ENCODE measurements around the gene SYT5. TPM values are rescaled to one million over a fixed set of nuclear protein-coding genes. Genes with fewer than 3 reads are reported as not detected.

The SYT5 gene
- total and polyA plus RNA-seq, 2 of the 13 experiments (the other 11 are each of a cell fraction or from before 2014, with no cell fraction given): not detected

- no peak for TF ChIP-seq ZBTB10 (CRISPR knock-in tag; IDR thresholded peaks at IDR 0.05; ENCODE audit: borderline replicate concordance)
- peak; percentile 93 for TF ChIP-seq FOXC1 (CRISPR knock-in tag; IDR thresholded peaks at IDR 0.05; ENCODE audit: borderline replicate concordance)
- no peak for TF ChIP-seq CEBPZ (IDR thresholded peaks at IDR 0.05; ENCODE audit: low read length)
- TF ChIP-seq TFAP4 (IDR thresholded peaks at IDR 0.05; ENCODE audit: borderline replicate concordance, low read depth): peak; percentile 70; the same call in 1 of the 2 replicates
- TF ChIP-seq ZNF776 (CRISPR knock-in tag; IDR thresholded peaks at IDR 0.05): peak; percentile 66; the same call in 1 of the 2 replicates
- TF ChIP-seq KLF12 (CRISPR knock-in tag; IDR thresholded peaks at IDR 0.05; ENCODE audit: borderline replicate concordance): no peak
- TF ChIP-seq ZNF580 (CRISPR knock-in tag; IDR thresholded peaks at IDR 0.05; ENCODE audit: borderline replicate concordance, low read depth): peak; percentile 67; the same call in 1 of the 2 replicates
- no peak for TF ChIP-seq MTA1 (CRISPR knock-in tag; IDR thresholded peaks at IDR 0.05; ENCODE audit: borderline replicate concordance)
- TF ChIP-seq ZBTB20 (CRISPR knock-in tag; IDR thresholded peaks at IDR 0.05; ENCODE audit: borderline replicate concordance, low read depth): peak; percentile 11; the same call in 1 of the 2 replicates
- TF ChIP-seq PCBP1 (IDR thresholded peaks at IDR 0.05; ENCODE audit: borderline replicate concordance, low read depth, low read length): 0 out of 2 replicates have a peak, but pooled peaks have one; percentile 82
- peak; percentile 32 for TF ChIP-seq HNRNPH1 (optimal IDR thresholded peaks at IDR 0.05; ENCODE audit: low read depth, low read length)
- TF ChIP-seq ZBTB21 (CRISPR knock-in tag; IDR thresholded peaks at IDR 0.05): peak; percentile 58; the same call in 1 of the 2 replicates
- no peak for TF ChIP-seq TRAFD1 (CRISPR knock-in tag; IDR thresholded peaks at IDR 0.05; ENCODE audit: borderline replicate concordance)
- peak; percentile 58; the same call in 1 of the 2 replicates for TF ChIP-seq TEF (CRISPR knock-in tag; IDR thresholded peaks at IDR 0.05)
- no peak for TF ChIP-seq RFX1 (IDR thresholded peaks at IDR 0.05)
- TF ChIP-seq ZNF235 (CRISPR knock-in tag; IDR thresholded peaks at IDR 0.05; ENCODE audit: borderline replicate concordance): no peak; the same call in 1 of the 2 replicates
- peak; percentile 70; the same call in 1 of the 2 replicates for TF ChIP-seq PHF8 (CRISPR knock-in tag; IDR thresholded peaks at IDR 0.05)
- TF ChIP-seq REPIN1 (CRISPR knock-in tag; IDR thresholded peaks at IDR 0.05; ENCODE audit: borderline replicate concordance, low read depth): no peak; the same call in 1 of the 2 replicates
Observed at GRCh38 chr19:55206664-55207500, 26.8 kb upstream of the SYT5 start (continued).
